22Rv1 (cell line): ENCODE measurements around the gene PCED1A.

Source experiments
- CTCF ChIP-seq: fragments of 450-650 bp; IDR thresholded peaks from 2 replicates; pipeline ENCODE4 v1.5.1; 2017; ENCODE audit warnings: mild to moderate bottlenecking
- ZFX ChIP-seq: fragments of 450-650 bp; IDR thresholded peaks from 2 replicates; pipeline ENCODE4 v1.6.1; 2017; ENCODE audit warnings: antibody characterized with exemption, borderline replicate concordance

DNA sequence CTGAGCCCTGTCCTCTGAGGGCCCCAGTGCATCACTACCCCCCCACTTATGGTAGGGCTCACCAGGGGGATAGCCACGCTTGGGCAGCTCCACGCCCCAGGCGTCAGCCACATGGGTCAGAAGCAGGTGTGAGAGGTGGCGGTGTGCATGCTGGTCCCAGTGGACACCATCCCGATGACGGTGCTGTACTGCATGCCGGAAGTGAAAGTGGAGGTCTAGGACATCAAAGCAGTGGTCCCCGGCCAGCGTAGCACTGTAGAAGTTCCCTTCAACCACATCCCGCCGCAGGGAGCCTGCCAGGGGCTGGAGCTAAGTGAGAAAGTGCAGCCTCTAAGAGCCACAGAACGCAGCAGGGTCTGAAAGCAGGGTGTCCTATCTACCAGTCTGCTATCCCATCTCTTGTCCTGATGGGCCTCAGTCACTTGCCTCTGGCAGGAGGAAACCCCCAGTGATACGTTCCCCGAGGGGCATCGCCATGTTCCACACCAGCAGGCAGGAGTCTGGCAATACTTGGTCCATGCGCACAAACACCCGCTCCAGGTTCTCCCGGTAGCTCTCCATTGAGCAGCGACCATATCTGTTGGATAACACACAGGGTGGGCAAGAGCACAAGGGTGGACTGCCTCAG is 2.2 kb downstream of the PCED1A start:
- TF ChIP-seq CTCF (no peak), ZFX (no peak)
